G401.6 (cell line): ENCODE data around the gene GRPR.

Source experiments
- FAIRE-seq: peaks from 2 replicates; lab custom pipeline; 2012; peaks lifted over from hg19 to GRCh38; lab: Jason Lieb, UNC

Gene GRPR

GRCh38 chrX:16123222-16123786, at the start of gene GRPR:
GRPR (plus strand) TSS chrX:16123565; CDS start chrX:16123954, 389 bp downstream.
- FAIRE-seq, result peak; percentile 78

DNA sequence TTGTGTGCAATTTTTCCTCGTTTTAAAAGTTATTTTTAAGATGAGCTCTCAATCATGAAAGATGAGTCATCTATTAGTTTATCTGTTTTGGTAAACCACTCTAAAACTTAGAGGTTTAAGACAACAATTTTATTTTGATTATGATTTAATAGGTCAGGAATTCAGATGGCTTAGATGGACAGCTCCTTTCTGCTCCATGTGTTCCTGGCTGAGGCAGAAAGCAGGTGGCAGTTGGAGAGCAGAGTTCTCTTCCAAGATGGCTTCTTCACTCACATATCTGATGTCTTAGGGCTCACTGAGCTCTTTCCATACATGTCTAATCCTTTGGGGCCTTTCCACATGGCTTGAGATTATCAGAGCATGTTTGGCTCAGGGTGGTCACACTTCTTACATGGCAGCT, 48.3 kb upstream of the GRPR start:
- no peak for FAIRE-seq

DNA sequence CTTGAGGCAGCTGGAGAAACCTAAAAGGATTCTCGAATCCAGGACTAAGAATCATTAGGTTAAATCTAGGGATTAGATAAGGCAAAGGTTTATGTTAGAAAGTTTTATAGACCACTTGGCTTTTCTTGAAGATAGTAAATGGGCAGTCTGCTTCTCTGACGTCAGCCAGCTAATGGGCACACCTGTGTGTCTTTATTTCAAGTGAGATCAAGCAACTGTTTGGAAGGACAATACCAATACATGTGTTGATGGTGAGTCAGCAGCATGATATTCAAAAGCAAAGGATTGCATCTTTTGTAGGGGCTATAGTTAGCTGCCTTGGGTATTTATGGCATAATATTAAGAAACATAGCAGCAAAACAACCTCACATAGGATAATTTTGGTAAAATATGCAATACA, 46.5 kb upstream of the GRPR start:
- FAIRE-seq, result no peak

DNA sequence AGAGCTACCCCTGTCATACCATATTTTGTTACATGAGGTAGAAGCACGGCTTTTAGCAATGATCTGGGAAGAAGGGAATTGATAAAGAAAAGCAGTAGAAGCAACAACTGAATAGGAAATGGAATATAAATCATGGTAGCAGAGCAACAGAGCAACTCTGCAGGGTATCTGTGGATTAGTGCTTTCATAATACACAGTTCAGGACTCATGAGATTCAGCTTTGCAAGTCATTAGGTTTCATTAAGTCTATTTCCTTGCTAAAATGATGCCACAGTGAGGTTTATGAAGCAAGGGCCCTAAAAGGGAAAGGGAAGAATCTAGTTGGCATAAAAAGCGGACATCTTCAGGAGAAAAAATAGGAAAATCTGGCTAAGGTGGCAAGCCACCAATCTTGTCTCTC, 45.6 kb upstream of the GRPR start:
- no peak for FAIRE-seq

- FAIRE-seq, result no peak
Observed at GRCh38 chrX:16081357-16081756, 42.0 kb upstream of the GRPR start.

DNA sequence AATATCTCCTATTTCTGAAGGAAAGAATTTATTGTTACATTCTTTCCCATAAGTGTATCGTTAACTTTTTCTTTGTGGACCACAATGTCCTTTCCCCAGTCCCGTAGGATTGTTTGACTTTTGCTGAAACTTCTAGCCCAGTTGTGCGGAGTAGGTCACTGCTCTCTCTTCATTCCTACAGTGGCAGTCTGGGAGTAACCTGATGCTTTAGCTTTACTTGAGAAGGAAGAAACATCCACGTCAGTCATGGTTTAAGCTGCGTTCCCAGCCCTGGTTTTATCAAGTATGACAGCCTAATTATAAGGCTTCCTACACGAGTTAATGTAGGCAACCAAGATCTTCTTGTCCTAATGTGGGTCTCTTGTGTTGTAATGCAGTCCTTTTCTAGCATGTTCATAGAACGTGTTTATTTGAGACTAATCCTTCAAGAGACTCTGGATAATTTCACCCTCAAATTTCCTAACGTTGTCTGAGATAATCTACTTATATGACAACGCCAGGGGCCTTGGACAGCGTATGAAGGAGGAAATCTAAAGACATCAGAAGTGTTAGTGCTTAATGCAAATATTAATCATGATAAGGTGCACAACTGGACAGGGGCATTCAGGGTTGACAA, 40.8 kb upstream of the GRPR start:
- FAIRE-seq, result no peak

GRCh38 chrX:16087076-16087475, 36.3 kb upstream of the GRPR start:
- no peak for FAIRE-seq

DNA sequence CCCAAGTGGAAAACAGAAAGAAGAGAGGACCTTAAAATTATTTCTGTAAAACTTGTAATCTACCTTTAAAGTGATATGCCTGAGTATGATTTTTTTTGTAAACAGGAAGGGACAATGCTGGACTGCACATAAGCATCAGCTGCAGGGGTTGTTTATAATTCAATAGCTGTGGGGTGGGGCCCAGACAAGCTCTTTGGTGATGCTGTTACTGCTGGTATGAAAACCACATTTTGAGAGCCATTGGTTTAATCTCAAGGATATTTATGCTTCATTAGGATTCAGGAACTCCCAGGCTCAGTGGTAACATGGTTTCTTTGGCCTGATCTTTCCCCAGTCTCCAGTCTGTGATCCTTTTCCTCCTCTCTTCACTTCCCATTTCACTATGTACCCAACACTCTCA, 34.3 kb upstream of the GRPR start:
- FAIRE-seq, result no peak

- FAIRE-seq, result no peak
Observed at GRCh38 chrX:16096141-16096540, 27.2 kb upstream of the GRPR start.

GRCh38 chrX:16100673-16101072, 22.7 kb upstream of the GRPR start:
- FAIRE-seq, result no peak

- no peak for FAIRE-seq
Observed at GRCh38 chrX:16101581-16101980, 21.8 kb upstream of the GRPR start.

DNA sequence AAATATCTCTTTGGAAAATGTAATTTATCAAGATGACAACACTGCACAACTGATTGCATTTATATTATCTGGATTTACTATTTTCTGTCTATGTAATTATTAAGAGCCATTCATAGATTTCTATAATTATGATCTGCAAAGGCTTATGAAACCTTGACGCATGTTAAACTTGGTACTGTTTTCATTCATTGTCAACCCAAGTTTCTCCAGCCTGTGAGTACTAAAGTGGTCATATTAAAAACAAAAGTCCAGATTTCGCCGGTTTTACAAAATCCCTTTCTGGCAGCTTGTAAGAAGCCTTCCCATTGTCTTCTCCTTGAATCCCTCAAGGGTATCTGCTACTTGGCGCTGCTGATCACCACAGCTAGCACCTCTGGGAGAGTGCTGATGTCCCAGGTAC, 19.7 kb upstream of the GRPR start:
- FAIRE-seq, result no peak

DNA sequence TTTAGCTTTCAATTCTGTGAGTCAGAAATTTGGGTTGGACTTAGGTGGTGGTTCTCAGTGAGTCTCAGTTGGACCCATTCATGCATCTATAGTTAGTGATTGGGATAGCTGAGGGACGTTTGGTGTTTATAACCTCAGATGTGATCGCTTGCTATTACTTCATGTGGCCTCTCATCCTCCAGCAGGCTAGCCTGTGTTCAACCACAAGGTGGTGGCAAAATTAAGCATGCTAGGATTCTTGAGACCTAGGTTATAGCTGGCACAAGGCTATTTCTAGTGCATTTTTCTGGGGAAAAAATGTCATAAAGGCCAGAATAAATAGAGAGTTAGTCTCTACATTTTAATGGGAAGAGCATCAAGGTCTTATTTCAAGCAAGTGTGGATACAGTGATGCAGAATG, 10.9 kb upstream of the GRPR start:
- no peak for FAIRE-seq

- no peak for FAIRE-seq
Observed at GRCh38 chrX:16113978-16114565, 9.3 kb upstream of the GRPR start.

- no peak for FAIRE-seq
Observed at GRCh38 chrX:16114611-16115010, 8.8 kb upstream of the GRPR start.

GRCh38 chrX:16119353-16120220, 3.8 kb upstream of the GRPR start:
- FAIRE-seq, result no peak

DNA sequence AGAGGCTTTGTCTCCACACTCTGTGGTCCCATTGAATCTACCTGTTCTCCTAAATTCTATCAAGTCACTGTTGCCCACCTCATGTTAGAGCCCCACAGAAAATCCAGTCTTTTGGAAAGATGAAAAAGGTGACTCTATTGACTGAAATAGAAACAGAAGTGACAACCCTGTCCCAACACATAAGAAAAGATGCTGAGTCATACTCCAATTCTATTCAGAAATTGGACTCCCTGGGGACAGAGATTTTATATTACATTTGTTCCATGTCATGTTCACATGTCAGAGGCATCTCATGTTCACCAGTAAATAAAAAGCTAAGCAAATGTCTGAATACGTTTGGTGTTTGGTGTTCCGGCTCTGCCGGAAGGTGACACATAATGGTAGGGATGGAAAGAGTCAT, 2.9 kb upstream of the GRPR start:
- FAIRE-seq, result no peak

GRCh38 chrX:16124201-16124600, 836 bp downstream of the GRPR start:
- FAIRE-seq, result no peak

DNA sequence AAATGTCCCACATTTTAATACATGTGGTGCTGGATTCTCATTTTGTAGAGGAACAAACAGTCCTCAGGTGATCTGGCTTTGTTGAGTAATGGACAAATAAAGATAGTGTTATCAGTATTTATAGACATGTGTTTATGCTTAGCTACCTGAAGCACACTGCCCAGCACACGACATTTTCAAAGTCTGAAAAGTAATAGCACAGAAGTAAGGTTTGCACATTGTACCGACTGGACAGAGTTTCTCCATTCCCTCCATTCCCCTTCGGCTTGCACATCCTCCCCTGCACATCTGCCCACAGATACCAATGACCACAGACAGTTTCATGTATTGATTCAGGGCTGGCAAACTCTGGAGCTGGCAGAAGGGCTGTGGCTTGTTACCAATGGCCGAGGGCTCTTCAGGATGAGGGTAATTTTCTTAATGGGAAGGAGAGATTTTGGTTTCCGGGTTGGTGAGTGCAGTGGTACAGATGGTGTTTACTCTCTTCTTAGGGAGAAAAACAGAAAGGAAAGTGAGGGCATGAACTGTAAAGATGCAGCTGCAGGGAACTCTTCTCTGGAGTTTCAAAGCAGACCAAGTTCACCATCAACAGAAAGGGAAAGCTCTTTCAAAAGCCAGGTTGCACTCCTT, 2.3 kb downstream of the GRPR start:
- FAIRE-seq, result no peak

GRCh38 chrX:16130707-16131106, 7.3 kb downstream of the GRPR start:
- no peak for FAIRE-seq

DNA sequence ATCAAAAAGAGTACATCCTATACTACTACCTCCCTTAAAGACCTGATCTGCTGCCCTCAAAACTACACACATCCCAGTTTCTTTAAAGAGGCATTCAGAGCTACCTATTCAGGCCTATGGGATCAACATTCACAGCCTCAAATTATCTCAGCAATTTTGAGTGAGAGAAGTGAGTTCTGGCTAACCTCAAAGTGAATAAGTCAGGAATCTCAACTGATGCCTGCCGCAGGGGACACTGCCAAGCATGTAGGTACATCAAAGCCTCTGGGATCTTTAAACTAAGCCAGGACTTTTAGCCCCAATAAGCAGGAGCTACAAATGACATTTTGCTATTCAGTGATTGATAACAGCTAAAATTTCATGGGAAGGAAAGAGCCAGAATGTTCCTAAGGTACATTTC, 11.6 kb downstream of the GRPR start:
- no peak for FAIRE-seq

DNA sequence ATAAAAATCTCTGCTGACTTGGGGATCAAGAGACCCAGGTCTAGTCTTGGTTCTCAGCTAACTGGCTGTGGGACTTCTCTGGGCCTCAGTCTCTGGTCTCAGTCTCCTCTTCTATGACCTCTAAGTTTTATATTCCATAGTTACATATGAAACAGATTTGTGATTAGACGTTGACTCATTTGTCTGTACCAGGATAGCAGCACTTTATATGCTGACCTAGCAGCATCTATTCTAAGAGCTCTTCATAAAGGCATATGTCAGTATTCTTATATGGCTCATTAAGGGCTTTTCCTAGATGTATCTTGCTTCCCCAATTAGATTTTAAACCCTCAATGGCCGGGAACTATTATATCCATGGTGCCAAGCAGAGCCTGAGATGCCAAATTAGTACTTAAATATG, 12.7 kb downstream of the GRPR start:
- no peak for FAIRE-seq
